Smooth muscle cell of the brain vasculature (primary cell): ENCODE measurements around the gene GPR149.

ENCODE experiments used
- DNase-seq: peaks from one replicate; pipeline ENCODE4 v3.0.0-alpha.2; 2012; ENCODE audit warnings: low read depth, low spot score

GPR149 gene

GRCh38 chr3:154345422-154346122 is 84.4 kb downstream of the GPR149 start:
- DNase-seq: no peak

- DNase-seq: no peak
Observed at GRCh38 chr3:154338570-154338969, 91.4 kb downstream of the GPR149 start.

- DNase-seq: no peak
Observed at GRCh38 chr3:154338008-154338407, 92.0 kb downstream of the GPR149 start.

- DNase-seq: peak; percentile 7
Observed at GRCh38 chr3:154334973-154335420, 95.0 kb downstream of the GPR149 start.

- DNase-seq: no peak
Observed at GRCh38 chr3:154327871-154328270, 102.1 kb downstream of the GPR149 start.

GRCh38 chr3:154324919-154325318 is 105.1 kb downstream of the GPR149 start:
- DNase-seq: no peak

GRCh38 chr3:154323891-154324738 is 105.9 kb downstream of the GPR149 start, which contains the start of gene DHX36:
Gene DHX36 (minus strand): TSS chr3:154324487. CDS start chr3:154324416, 71 bp downstream.
- DNase-seq: peak; percentile 79

- no peak for DNase-seq
Observed at GRCh38 chr3:154316974-154317767, 112.8 kb downstream of the GPR149 start.

- DNase-seq: no peak
Observed at GRCh38 chr3:154314152-154314551, 115.8 kb downstream of the GPR149 start.

GRCh38 chr3:154310840-154311239 is 119.2 kb downstream of the GPR149 start:
- no peak for DNase-seq

- no peak for DNase-seq
Observed at GRCh38 chr3:154307363-154307762, 122.6 kb downstream of the GPR149 start.

- no peak for DNase-seq
Observed at GRCh38 chr3:154304936-154305335, 125.1 kb downstream of the GPR149 start.

GRCh38 chr3:154304116-154304786 is 125.7 kb downstream of the GPR149 start:
- no peak for DNase-seq

GRCh38 chr3:154301561-154301960 is 128.4 kb downstream of the GPR149 start:
- DNase-seq: no peak

GRCh38 chr3:154294016-154294415 is 136.0 kb downstream of the GPR149 start:
- no peak for DNase-seq

- DNase-seq: no peak
Observed at GRCh38 chr3:154290187-154290586, 139.8 kb downstream of the GPR149 start.
